Measurements from ENCODE around the gene OR2T33.
"Not testable (repeated sequence)": the region's sequence is repeated elsewhere in the genome, so short reads cannot be mapped to it uniquely, and the experiment has no call there.

Gene OR2T33

GRCh38 chr1:248277876-248278275, at the start of gene OR2T33:
Gene OR2T33, minus strand, starts transcription at chr1:248277976. Its CDS starts 4,162 bp downstream, at chr1:248273814.
- no peak for FAIRE-seq

GRCh38 chr1:248324468-248324867, 46.7 kb upstream of the OR2T33 start, which contains the start of gene OR2M7:
Gene OR2M7, minus strand, starts transcription at chr1:248324568. Its CDS starts 0 bp downstream, at chr1:248324568.
- FAIRE-seq = no peak

- no peak for FAIRE-seq
Observed at GRCh38 chr1:248316796-248317195, 39.0 kb upstream of the OR2T33 start.

- FAIRE-seq = not testable (repeated sequence)
Observed at GRCh38 chr1:248306740-248307139, 29.0 kb upstream of the OR2T33 start.

GRCh38 chr1:248306103-248306502, 28.3 kb upstream of the OR2T33 start:
- FAIRE-seq = no peak

GRCh38 chr1:248305672-248306071, 27.9 kb upstream of the OR2T33 start:
- FAIRE-seq = not testable (repeated sequence)

- no peak for FAIRE-seq
Observed at GRCh38 chr1:248303324-248303723, 25.5 kb upstream of the OR2T33 start, which contains the start of gene OR2T12. Gene OR2T12, minus strand, starts transcription at chr1:248303424. Its CDS starts 7,846 bp downstream, at chr1:248295578.

- FAIRE-seq = no peak
Observed at GRCh38 chr1:248288391-248288790, 10.6 kb upstream of the OR2T33 start.

- not testable (repeated sequence) for FAIRE-seq
Observed at GRCh38 chr1:248273225-248273624, 4.6 kb downstream of the OR2T33 start.

GRCh38 chr1:248268178-248268577, 9.6 kb downstream of the OR2T33 start:
- no peak for FAIRE-seq

GRCh38 chr1:248259309-248259708, 18.5 kb downstream of the OR2T33 start:
- not testable (repeated sequence) for FAIRE-seq

GRCh38 chr1:248243204-248243603, 34.6 kb downstream of the OR2T33 start:
- peak; percentile 17 for FAIRE-seq

- FAIRE-seq = no peak
Observed at GRCh38 chr1:248239478-248239877, 38.3 kb downstream of the OR2T33 start.

- FAIRE-seq = no peak
Observed at GRCh38 chr1:248231117-248231516, 46.7 kb downstream of the OR2T33 start, which contains the start of gene OR2M4. Gene OR2M4, plus strand, starts transcription at chr1:248231417. Its CDS starts 7,512 bp downstream, at chr1:248238929.

GRCh38 chr1:248229360-248229908, 48.3 kb downstream of the OR2T33 start:
- no peak for FAIRE-seq

GRCh38 chr1:248225537-248225936, 52.2 kb downstream of the OR2T33 start:
- no peak for FAIRE-seq
